RWPE2 (cell line): ENCODE measurements around the gene RNF212.

Experiments
- ATAC-seq: fragments of 200-7000 bp; cut with Tn5 transposase; 3 replicates; pipeline ENCODE4 v1.9.1; 2021; ENCODE audit warnings: low read depth
- DNase-seq: peaks from one replicate; pipeline ENCODE4 v3.0.0-alpha.2; 2020; ENCODE audit warnings: low spot score
- H3K27ac ChIP-seq: fragments of 450-650 bp; 2 replicates; pipeline ENCODE4 v1.5.1; 2017; ENCODE audit warnings: mild to moderate bottlenecking; ENCODE audit not compliant: poor library complexity, severe bottlenecking
- H3K27me3 ChIP-seq: fragments of 250-450 bp; sonication (Bioruptor Pico); 2 replicates; pipeline ENCODE4 v1.5.1; 2021; ENCODE audit warnings: mild to moderate bottlenecking, moderate library complexity; ENCODE audit not compliant: insufficient read depth, poor library complexity, severe bottlenecking
- H3K36me3 ChIP-seq: fragments of 250-450 bp; sonication (Bioruptor Pico); 2 replicates; pipeline ENCODE4 v1.5.1; 2020; ENCODE audit warnings: low read depth, mild to moderate bottlenecking, moderate library complexity
- H3K4me1 ChIP-seq: fragments of 250-450 bp; sonication (Bioruptor Pico); 2 replicates; pipeline ENCODE4 v1.5.1; 2021; ENCODE audit warnings: mild to moderate bottlenecking, moderate library complexity; ENCODE audit not compliant: insufficient read depth, poor library complexity, severe bottlenecking
- H3K4me3 ChIP-seq: fragments of 250-450 bp; sonication (Bioruptor Pico); 2 replicates; pipeline ENCODE4 v1.5.1; 2021; ENCODE audit warnings: mild to moderate bottlenecking, moderate library complexity; ENCODE audit not compliant: severe bottlenecking
- H3K9me3 ChIP-seq: fragments of 250-450 bp; sonication (Bioruptor Pico); 2 replicates; pipeline ENCODE4 v1.5.1; 2021; ENCODE audit warnings: mild to moderate bottlenecking, moderate library complexity; ENCODE audit not compliant: severe bottlenecking
- TF ChIP-seq, protein P1 (sequence below): fragments of 450-650 bp; IDR thresholded peaks from one replicate; pipeline ENCODE4 v1.5.1; 2017; ENCODE audit warnings: mild to moderate bottlenecking, moderate library complexity; ENCODE audit not compliant: poor library complexity, severe bottlenecking

RNF212 gene

GRCh38 chr4:1116838-1117237 is 3.5 kb upstream of the RNF212 start:
- DNase-seq: no peak
- no peak for ATAC-seq
- no peaks in the 10 kb centered on the region for H3K36me3 ChIP-seq
- H3K27ac ChIP-seq: no peak overlapping the region
- TF ChIP-seq, protein P1, sequence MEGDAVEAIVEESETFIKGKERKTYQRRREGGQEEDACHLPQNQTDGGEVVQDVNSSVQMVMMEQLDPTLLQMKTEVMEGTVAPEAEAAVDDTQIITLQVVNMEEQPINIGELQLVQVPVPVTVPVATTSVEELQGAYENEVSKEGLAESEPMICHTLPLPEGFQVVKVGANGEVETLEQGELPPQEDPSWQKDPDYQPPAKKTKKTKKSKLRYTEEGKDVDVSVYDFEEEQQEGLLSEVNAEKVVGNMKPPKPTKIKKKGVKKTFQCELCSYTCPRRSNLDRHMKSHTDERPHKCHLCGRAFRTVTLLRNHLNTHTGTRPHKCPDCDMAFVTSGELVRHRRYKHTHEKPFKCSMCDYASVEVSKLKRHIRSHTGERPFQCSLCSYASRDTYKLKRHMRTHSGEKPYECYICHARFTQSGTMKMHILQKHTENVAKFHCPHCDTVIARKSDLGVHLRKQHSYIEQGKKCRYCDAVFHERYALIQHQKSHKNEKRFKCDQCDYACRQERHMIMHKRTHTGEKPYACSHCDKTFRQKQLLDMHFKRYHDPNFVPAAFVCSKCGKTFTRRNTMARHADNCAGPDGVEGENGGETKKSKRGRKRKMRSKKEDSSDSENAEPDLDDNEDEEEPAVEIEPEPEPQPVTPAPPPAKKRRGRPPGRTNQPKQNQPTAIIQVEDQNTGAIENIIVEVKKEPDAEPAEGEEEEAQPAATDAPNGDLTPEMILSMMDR: no peak
- peaks cover 6% of the 10 kb centered on the region for H3K4me1 ChIP-seq
- H3K27me3 ChIP-seq: peaks cover 6% of the 10 kb centered on the region
- H3K9me3 ChIP-seq: peaks cover 2% of the 10 kb centered on the region
- no peak overlapping the region for H3K4me3 ChIP-seq

- DNase-seq (no peak), ATAC-seq (peak; percentile 64; the same call in 2 of the 3 replicates)
- Histone ChIP-seq H3K9me3 (peaks cover under 1% of the 10 kb centered on the region), H3K4me3 (no peak overlapping the region), H3K4me1 (peaks cover 6% of the 10 kb centered on the region), H3K27me3 (peaks cover 6% of the 10 kb centered on the region), H3K27ac (no peak overlapping the region), H3K36me3 (no peaks in the 10 kb centered on the region)
- TF ChIP-seq, protein P1: no peak
These were observed 2.3 kb upstream of the RNF212 start for GRCh38 chr4:1115528-1116293.

DNA sequence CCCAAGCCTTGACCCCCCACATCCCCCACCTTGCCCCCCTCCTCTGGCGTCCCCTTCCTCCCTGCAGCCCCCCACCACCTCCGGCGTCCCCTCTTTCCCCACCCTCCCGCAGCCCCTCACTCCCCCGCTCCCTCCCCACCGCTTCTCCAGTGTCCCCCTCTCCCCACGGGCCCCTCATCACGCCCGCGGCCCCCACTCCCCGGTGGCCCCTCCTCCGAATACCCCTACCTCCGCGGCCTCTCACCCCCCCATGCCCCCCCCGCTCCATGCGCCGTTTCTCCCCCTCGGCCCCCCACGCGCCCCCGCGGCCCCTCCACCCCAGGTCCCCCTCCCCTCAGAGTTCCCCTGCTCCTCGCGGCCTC is 562 bp downstream of the RNF212 start:
- no peak for DNase-seq
- TF ChIP-seq, protein P1: no peak
- Histone ChIP-seq H3K27ac (no peak overlapping the region), H3K27me3 (peaks cover 6% of the 10 kb centered on the region), H3K36me3 (no peaks in the 10 kb centered on the region), H3K4me3 (no peak overlapping the region), H3K4me1 (peaks cover 6% of the 10 kb centered on the region), H3K9me3 (no peaks in the 10 kb centered on the region)
- no peak for ATAC-seq

GRCh38 chr4:1112174-1112820 is 1.1 kb downstream of the RNF212 start:
- H3K4me1 ChIP-seq: peaks cover 6% of the 10 kb centered on the region
- H3K4me3 ChIP-seq: no peak overlapping the region
- no peaks in the 10 kb centered on the region for H3K36me3 ChIP-seq
- no peak overlapping the region for H3K27ac ChIP-seq
- no peak for ATAC-seq
- H3K27me3 ChIP-seq: peaks cover 4% of the 10 kb centered on the region
- DNase-seq: no peak
- H3K9me3 ChIP-seq: no peaks in the 10 kb centered on the region
- TF ChIP-seq, protein P1: no peak
